ENCODE data around the gene EIF2S1.

EIF2S1 gene

DNA sequence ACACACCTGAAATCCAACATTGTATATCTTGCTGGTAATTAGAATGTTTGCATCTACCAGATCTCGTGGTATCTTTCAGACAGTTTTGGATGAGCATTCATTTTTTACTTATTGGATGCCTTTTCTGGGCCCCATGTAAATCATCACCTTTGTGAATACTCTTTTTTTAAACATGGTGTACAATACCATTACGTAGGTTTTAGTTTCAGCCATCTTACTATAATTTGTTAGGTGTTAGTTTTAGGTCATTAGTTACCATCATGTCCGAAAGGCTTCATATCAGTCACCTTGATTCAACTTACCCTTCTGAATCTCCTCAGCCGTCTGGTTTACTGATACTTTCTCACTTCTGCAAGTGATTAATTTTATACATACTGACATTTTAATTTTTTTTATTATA is 5.3 kb downstream of the EIF2S1 start:
- TF ChIP-seq, protein P1, sequence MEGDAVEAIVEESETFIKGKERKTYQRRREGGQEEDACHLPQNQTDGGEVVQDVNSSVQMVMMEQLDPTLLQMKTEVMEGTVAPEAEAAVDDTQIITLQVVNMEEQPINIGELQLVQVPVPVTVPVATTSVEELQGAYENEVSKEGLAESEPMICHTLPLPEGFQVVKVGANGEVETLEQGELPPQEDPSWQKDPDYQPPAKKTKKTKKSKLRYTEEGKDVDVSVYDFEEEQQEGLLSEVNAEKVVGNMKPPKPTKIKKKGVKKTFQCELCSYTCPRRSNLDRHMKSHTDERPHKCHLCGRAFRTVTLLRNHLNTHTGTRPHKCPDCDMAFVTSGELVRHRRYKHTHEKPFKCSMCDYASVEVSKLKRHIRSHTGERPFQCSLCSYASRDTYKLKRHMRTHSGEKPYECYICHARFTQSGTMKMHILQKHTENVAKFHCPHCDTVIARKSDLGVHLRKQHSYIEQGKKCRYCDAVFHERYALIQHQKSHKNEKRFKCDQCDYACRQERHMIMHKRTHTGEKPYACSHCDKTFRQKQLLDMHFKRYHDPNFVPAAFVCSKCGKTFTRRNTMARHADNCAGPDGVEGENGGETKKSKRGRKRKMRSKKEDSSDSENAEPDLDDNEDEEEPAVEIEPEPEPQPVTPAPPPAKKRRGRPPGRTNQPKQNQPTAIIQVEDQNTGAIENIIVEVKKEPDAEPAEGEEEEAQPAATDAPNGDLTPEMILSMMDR (IDR thresholded peaks at IDR 0.05; ENCODE audit: insufficient read depth, low read length, missing control alignments): no peak
- H3K4me3 ChIP-seq (ENCODE audit: low read depth, low read length): no peak overlapping the region
- CTCF ChIA-PET: interaction anchor here (0.7 kb wide), 1 partner anchor 13 kb away, joined by 3 read pairs; no protein-coding TSS in a partner anchor
- POLR2A ChIA-PET: no interaction called here
- DNase-seq (ENCODE audit: low read depth, low spot score): no peak

DNA sequence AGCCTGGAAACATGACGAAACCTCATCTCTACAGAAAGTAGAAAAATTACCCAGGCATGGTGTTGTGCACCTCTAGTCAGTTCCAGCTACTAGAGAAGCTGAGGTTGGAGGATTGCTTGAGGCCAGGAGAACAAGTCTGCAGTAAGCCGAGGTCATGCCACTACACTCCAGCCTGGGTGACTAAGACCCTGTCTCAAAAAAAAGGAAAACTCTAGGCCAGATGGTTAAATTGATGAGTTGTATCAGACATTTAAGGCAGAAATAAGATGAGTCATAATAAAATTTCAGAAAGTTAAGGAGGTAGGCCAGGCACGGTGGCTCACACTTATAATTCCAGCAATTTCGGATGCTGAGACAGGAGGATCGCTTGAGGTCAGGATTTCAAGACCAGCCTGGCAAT is 10.7 kb downstream of the EIF2S1 start:
- ChIA-PET CTCF (interaction anchor here (5.1 kb wide), 1 partner anchor 11 kb away, joined by 47 read pairs; the partner anchor contains the start of genes ATP6V1D and EIF2S1), POLR2A (no interaction called here)
- TF ChIP-seq, protein P1 (IDR thresholded peaks at IDR 0.05; ENCODE audit: insufficient read depth, low read length, missing control alignments): no peak
- H3K4me3 ChIP-seq (ENCODE audit: low read depth, low read length): no peak overlapping the region
- no peak for DNase-seq (ENCODE audit: low read depth, low spot score)

DNA sequence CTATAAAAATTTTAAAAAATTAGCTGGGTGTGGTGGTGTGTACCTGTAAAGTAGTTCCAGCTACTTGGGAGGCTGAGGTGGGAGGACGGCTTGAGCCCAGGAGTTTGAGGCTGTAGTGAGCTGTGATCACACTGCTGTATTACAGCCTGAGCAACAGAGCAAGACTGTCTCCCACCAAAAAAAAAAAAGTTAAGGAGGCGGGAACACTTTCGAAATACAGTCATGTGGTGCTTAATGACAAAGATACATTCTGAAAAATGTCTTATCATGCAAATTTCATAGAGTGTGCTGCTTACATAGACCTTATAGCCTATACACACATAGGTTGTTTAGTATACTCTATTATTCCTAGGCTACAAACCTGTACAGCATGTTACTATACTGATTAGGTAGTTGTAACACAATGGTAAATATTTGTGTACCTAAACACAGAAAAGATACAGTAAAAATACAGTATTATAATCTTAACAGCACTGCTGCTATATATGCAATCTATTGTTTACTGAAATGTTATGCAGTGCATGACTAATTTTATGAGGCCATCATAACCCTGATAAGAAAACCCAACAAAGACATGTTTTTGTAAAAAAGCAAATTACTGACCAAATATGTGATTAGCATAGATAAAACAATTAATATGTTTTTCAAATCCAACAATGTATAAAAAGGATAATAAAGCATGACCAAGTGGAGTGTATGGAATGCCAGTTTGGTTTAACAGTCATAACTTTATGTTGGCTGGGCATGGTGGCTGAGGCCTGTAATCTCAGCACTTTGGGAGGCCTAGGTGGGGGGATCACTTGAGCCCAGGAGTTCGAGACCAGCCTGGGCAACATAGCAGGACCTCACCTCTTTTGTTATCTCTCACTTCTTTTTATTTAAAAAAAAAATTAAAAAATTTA is 11.4 kb downstream of the EIF2S1 start:
- no peak for DNase-seq (ENCODE audit: low read depth, low spot score)
- no peak overlapping the region for H3K4me3 ChIP-seq (ENCODE audit: low read depth, low read length)
- CTCF ChIA-PET: interaction anchor here (5.1 kb wide), 1 partner anchor 11 kb away, joined by 47 read pairs; the partner anchor contains the start of genes ATP6V1D and EIF2S1
- POLR2A ChIA-PET: no interaction called here
- TF ChIP-seq, protein P1 (IDR thresholded peaks at IDR 0.05; ENCODE audit: insufficient read depth, low read length, missing control alignments): no peak

DNA sequence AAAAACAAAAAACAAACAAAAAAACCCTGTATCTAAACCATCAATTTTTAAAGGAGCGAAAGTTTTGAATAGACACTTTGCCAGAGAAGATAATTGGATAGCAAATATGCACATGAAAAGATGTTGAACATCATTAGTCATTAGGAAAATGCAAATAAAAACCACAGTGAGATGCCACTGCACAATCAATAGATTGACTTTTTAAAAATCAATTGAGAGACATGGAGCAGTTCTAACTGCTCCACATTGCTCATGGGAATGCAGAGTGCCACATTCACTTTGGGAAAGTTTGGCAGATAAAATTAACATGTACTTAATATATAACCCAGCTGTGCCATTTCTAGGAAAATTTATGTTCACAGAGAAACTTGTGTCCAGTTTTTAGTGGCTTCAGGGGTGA is 12.7 kb downstream of the EIF2S1 start:
- DNase-seq (ENCODE audit: low read depth, low spot score): no peak
- CTCF ChIA-PET: no interaction called here
- TF ChIP-seq, protein P1 (IDR thresholded peaks at IDR 0.05; ENCODE audit: insufficient read depth, low read length, missing control alignments): no peak

DNA sequence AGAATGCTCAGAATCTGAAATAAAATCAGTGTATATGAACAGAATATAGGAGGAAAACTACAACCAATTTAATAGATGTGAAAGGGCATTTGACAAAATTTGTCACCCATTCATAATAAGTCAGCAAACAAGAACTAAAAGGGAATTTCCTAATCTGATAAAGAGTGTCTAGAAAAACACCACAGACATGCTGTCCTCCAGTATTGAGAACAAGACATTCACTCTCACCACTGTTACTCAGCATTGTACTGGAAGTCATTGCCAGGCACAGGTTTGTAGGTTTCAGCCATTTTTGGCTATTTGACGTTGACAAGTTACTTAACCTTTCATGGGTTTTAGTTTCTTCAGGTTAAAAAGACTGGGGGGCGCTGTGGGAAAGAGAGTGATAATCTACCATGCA is 13.2 kb downstream of the EIF2S1 start:
- H3K4me3 ChIP-seq (ENCODE audit: low read depth, low read length): no peak overlapping the region
- DNase-seq (ENCODE audit: low read depth, low spot score): no peak
- ChIA-PET CTCF (no interaction called here), POLR2A (no interaction called here)
- TF ChIP-seq, protein P1 (IDR thresholded peaks at IDR 0.05; ENCODE audit: insufficient read depth, low read length, missing control alignments): no peak

More for the DNA sequence above, 12.7 kb downstream of the EIF2S1 start:
- no peak overlapping the region for H3K4me3 ChIP-seq (ENCODE audit: low read depth, low read length)
- POLR2A ChIA-PET: no interaction called here

DNA sequence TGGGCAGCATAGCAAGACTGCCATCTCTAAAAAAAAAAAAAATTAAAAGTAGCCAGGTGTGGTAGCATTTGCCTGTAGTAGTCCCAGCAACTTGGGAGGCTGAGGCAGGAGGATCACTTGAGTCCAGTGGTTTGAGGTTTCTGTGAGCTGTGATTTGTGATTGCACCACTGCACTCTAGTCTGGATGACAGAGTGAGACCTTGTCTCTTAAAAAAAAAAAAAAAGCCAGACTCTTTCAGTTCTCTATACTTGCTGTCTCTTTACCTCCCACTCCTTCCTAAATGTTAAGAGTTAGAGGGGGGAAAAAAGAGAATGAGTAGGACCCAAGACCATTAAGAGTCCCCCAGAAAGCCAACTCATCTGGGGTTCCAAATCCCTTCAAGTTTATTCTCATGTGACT is 17.8 kb downstream of the EIF2S1 start:
- CTCF ChIA-PET: interaction anchor here (0.6 to 3.1 kb wide), 5 partner anchors 9 to 48 kb away, joined by 3 to 15 read pairs (median 4); partner anchors contain the start of genes ATP6V1D and EIF2S1
- POLR2A ChIA-PET: no interaction called here
- DNase-seq (ENCODE audit: low read depth, low spot score): no peak
- TF ChIP-seq, protein P1 (IDR thresholded peaks at IDR 0.05; ENCODE audit: insufficient read depth, low read length, missing control alignments): no peak
- no peak overlapping the region for H3K4me3 ChIP-seq (ENCODE audit: low read depth, low read length)

Data from AG04449 (cell line).